OCI-LY7 (cell line): ENCODE measurements around the gene SCT. TPM values are rescaled to one million over a fixed set of nuclear protein-coding genes. Genes with fewer than 3 reads are reported as not detected.

ENCODE experiments used
- BruUV-seq: library from RNA; stranded (reverse); fragments of 400-500 nt; replicated peaks from 2 replicates; lab custom pipeline; 2021; lab: Mats Ljungman, UMichigan
- CTCF ChIA-PET: fragments of 300-600 bp; sonication (Branson Sonifier 250); formaldehyde crosslinking; loops from one replicate; lab custom pipeline; 2022; ENCODE audit warnings: antibody characterized with exemption; ENCODE audit not compliant: unreplicated experiment; lab: Charles Lee
- POLR2A ChIA-PET: fragments of 300-600 bp; sonication (Branson Sonifier 250); formaldehyde crosslinking; loops from one replicate; lab custom pipeline; 2022; ENCODE audit warnings: antibody characterized with exemption; lab: Charles Lee
- DNase-seq: peaks from one replicate; pipeline ENCODE4 v3.0.0-alpha.2; 2015; ENCODE audit warnings: low spot score
- H2AFZ ChIP-seq: fragments of 200-600 bp; sonication (generic), shearing (Covaris generic); 2 replicates; pipeline ENCODE4 v1.6.1; 2014; ENCODE audit warnings: mild to moderate bottlenecking, antibody characterized with exemption, low read length, moderate library complexity
- H3K27ac ChIP-seq: fragments of 200-600 bp; sonication (generic); 2 replicates; pipeline ENCODE4 v1.5.1; 2014; ENCODE audit warnings: mixed run types, low read depth, mild to moderate bottlenecking, moderate library complexity, low read length, inconsistent platforms; ENCODE audit not compliant: poor library complexity, severe bottlenecking
- H3K36me3 ChIP-seq: fragments of 200-600 bp; sonication (generic); 2 replicates; pipeline ENCODE4 v1.6.1; 2014; ENCODE audit warnings: mild to moderate bottlenecking, antibody characterized with exemption, low read length, moderate library complexity, mixed read lengths; ENCODE audit not compliant: insufficient read depth
- H3K4me1 ChIP-seq: fragments of 200-600 bp; sonication (generic); 2 replicates; pipeline ENCODE4 v1.5.1; 2014; ENCODE audit warnings: mild to moderate bottlenecking, low read length; ENCODE audit not compliant: insufficient read depth, poor library complexity, severe bottlenecking
- H3K4me2 ChIP-seq: fragments of 200-600 bp; sonication (generic); 2 replicates; pipeline ENCODE4 v1.6.1; 2014; ENCODE audit warnings: mild to moderate bottlenecking, low read length
- H3K4me3 ChIP-seq: fragments of 200-600 bp; sonication (generic); 2 replicates; pipeline ENCODE4 v1.5.1; 2014; ENCODE audit warnings: mild to moderate bottlenecking, low read depth, low read length; ENCODE audit not compliant: poor library complexity, severe bottlenecking
- H3K79me2 ChIP-seq: fragments of 200-600 bp; sonication (generic); 2 replicates; pipeline ENCODE4 v1.6.1; 2016; ENCODE audit warnings: low read depth, mild to moderate bottlenecking, low read length, moderate library complexity, mixed read lengths; ENCODE audit not compliant: insufficient read depth
- H3K9me2 ChIP-seq: fragments of 200-600 bp; sonication (generic); 2 replicates; pipeline ENCODE4 v1.6.1; 2016; ENCODE audit warnings: mild to moderate bottlenecking, low read length, mixed read lengths; ENCODE audit not compliant: insufficient read depth
- H3K9me3 ChIP-seq: fragments of 200-600 bp; sonication (generic); 2 replicates; pipeline ENCODE4 v1.6.1; 2014; ENCODE audit warnings: mild to moderate bottlenecking, mixed run types, low read length, mixed read lengths
- H4K20me1 ChIP-seq: fragments of 200-600 bp; sonication (generic); 2 replicates; pipeline ENCODE4 v1.6.1; 2014; ENCODE audit warnings: mild to moderate bottlenecking, antibody characterized with exemption, low read length, moderate library complexity, mixed read lengths; ENCODE audit not compliant: insufficient read depth
- CTCF ChIP-seq: fragments of 200-600 bp; sonication (generic); conservative IDR thresholded peaks from 2 replicates; pipeline ENCODE4 v1.5.1; 2014; ENCODE audit warnings: mild to moderate bottlenecking, antibody characterized with exemption, low read length, moderate library complexity, mixed read lengths
- EZH2phosphoT487 ChIP-seq: fragments of 200-600 bp; sonication (generic); IDR thresholded peaks from 2 replicates; pipeline ENCODE4 v1.6.1; 2018; ENCODE audit warnings: low read depth, borderline replicate concordance, mild to moderate bottlenecking, mixed run types, antibody characterized with exemption, low read length, moderate library complexity, mixed read lengths
- intact Hi-C: fragments of 100-400 bp; cut with micrococcal nuclease; formaldehyde crosslinking; loops from one replicate; pipeline ENCODE4 v1.10.0; 2022; ENCODE audit not compliant: unreplicated experiment
- total RNA-seq, 2 experiments: library from RNA; depleted of rRNA in 1 of 2; stranded (reverse); fragments of >200 nt in 1 of 2; shearing (Covaris generic) in 1 of 2; gene quantifications; 2 replicates each; pipeline ENCODE4 v1.2.3, GENCODE V29; 2014 to 2022

Gene SCT
- total RNA-seq, 2 experiments from 2014 or later: not detected

DNA sequence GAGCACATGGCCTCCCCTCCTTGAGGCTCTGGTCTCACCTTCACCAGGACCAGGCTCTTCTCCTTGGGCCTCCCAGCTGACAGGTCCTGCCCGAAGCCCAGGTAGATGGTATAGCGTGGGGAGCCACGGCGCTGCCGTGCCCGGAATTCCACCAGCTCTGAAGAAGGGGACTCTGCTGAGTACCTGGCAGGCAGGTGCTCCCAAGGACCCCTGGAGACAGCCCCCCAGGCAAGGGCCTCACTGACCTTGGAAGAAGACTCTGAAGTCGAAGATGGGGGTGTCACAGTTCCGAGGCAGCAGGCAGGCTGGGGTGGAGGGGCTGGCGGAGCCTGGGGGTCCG, 14.1 kb downstream of the SCT start:
- ChIA-PET CTCF (no interaction called here), POLR2A (no interaction called here)
- DNase-seq: no peak
- peaks cover 19% of the 10 kb centered on the region for H3K4me1 ChIP-seq
- no peaks in the 10 kb centered on the region for H3K9me3 ChIP-seq
- H2AFZ ChIP-seq: no peak overlapping the region
- H3K36me3 ChIP-seq: peaks cover 54% of the 10 kb centered on the region
- H3K4me2 ChIP-seq: no peak overlapping the region
- H3K79me2 ChIP-seq: no peaks in the 10 kb centered on the region
- H4K20me1 ChIP-seq: 0 out of 2 replicates have a peak, but pooled peaks cover 3% of the 10 kb centered on the region
- TF ChIP-seq EZH2phosphoT487 (no peak), CTCF (no peak)
- no TSS peak for BruUV-seq
- intact Hi-C loops: no loop called here
- no peak overlapping the region for H3K27ac ChIP-seq
- no peaks in the 10 kb centered on the region for H3K9me2 ChIP-seq
- H3K4me3 ChIP-seq: no peak overlapping the region

GRCh38 chr11:612201-612960, 14.6 kb downstream of the SCT start:
- ChIA-PET CTCF (no interaction called here), POLR2A (no interaction called here)
- no peak overlapping the region for H2AFZ ChIP-seq
- TF ChIP-seq CTCF: peak; percentile 41; the same call in 1 of the 2 replicates
- no peak for TF ChIP-seq EZH2phosphoT487
- H3K9me2 ChIP-seq: no peaks in the 10 kb centered on the region
- peaks cover 60% of the 10 kb centered on the region for H3K36me3 ChIP-seq
- peaks cover 19% of the 10 kb centered on the region for H3K4me1 ChIP-seq
- peak; percentile 24 for DNase-seq
- no peaks in the 10 kb centered on the region for H3K9me3 ChIP-seq
- H3K4me2 ChIP-seq: no peak overlapping the region
- no peak overlapping the region for H3K4me3 ChIP-seq
- 0 out of 2 replicates have a peak, but pooled peaks cover 3% of the 10 kb centered on the region for H4K20me1 ChIP-seq
- H3K27ac ChIP-seq: no peak overlapping the region
- no TSS peak for BruUV-seq
- intact Hi-C loops: no loop called here
- no peaks in the 10 kb centered on the region for H3K79me2 ChIP-seq
